ENCODE results near the gene ECI1.

The ECI1 gene

DNA sequence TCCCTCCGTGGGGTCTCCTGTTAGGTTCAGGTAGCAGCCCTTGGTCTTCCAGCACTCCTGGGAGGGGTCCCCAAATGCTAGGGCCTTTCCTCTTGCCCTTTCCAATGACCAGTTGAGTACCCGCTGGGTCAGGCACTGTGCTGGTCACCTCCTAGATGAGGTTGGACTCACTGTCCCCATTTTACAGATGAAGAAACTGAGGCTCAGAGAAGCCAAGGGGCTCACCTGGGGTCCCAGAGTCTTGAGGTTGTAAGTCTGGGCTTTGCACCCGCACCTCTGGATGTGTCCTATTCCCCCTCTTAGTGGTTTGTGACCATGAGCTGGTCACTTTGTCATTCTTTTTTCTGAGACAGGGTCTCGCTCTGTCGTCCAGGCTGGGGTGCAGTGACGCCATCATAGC, 53.6 kb downstream of the ECI1 start:
- no peak for DNase-seq (ENCODE audit: low read depth in 1 of 2, low spot score in 1 of 2)

DNA sequence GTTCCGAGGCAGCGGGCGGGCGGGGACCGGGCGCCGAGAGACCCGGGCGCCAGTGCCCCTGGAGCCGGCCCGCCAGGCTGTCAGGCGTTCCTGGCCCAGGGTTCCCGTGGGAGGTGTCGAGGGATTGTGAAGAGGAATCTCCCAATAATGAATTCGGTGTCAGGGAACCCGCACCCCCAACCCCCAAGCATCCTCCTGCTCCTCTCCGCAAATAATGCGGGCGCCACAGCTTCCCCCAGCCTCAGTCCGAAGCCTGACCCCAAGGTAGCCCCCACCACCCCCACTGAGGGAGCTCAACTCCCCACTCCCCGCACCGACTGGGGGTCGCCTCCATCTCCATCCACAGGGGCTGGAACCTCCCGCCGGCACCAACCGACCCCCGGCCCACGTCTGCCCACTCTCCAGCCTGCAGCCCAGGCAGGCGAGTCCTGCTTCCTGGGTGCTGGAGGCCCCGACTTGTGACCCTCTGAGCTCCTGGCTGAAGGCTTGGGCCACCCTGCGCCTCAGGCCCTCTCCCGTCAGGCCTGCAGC, 54.3 kb downstream of the ECI1 start:
- no peak for DNase-seq (ENCODE audit: low read depth in 1 of 2, low spot score in 1 of 2)

DNA sequence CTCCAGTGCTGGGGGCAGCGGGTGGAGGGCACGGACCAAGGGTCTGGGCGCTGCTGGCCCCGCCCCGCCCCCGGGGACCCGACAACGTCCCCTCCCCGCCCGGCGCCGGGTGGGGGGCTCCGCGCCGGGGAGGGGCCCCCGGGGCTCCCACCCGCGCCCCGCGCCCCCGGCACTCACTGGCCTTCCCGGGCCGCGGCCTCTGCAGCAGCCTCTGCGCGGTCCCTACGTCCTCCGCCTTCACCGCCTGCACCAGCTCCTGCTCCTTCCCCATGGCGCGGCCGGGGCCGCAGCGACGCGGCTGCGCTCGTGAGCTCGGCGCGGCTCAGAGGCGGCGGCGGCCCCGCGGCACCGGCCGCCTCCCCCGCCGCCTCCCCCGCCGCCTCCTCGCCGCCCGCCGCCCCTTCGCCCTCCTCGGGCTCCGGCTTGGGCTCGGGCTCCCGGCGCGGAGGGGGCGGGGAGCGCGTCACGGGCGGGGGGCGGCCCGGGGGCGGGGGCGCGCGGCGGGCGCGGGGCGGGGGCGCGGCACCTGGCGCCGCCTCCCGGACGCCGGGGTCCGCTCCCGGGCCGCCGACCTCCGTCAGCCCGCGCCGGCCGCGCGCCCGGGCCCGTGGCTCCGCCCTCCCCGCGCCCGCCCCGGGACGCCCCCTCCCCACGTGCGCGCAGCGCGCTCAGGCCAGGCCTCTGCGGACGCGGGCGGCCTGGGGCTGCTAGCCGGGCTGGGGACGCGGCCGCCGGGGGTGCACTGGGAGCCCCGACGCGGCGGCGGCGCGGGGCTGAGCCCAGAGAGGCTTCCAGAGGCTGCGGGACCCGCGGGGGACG, 55.0 kb downstream of the ECI1 start, which contains the start of gene CASKIN1:
Gene CASKIN1, minus strand, starts transcription at position 444 of the 819 bp plus-strand sequence. Its CDS starts 173 bp downstream, at position 271.
- no peak for DNase-seq (ENCODE audit: low read depth in 1 of 2, low spot score in 1 of 2)

DNA sequence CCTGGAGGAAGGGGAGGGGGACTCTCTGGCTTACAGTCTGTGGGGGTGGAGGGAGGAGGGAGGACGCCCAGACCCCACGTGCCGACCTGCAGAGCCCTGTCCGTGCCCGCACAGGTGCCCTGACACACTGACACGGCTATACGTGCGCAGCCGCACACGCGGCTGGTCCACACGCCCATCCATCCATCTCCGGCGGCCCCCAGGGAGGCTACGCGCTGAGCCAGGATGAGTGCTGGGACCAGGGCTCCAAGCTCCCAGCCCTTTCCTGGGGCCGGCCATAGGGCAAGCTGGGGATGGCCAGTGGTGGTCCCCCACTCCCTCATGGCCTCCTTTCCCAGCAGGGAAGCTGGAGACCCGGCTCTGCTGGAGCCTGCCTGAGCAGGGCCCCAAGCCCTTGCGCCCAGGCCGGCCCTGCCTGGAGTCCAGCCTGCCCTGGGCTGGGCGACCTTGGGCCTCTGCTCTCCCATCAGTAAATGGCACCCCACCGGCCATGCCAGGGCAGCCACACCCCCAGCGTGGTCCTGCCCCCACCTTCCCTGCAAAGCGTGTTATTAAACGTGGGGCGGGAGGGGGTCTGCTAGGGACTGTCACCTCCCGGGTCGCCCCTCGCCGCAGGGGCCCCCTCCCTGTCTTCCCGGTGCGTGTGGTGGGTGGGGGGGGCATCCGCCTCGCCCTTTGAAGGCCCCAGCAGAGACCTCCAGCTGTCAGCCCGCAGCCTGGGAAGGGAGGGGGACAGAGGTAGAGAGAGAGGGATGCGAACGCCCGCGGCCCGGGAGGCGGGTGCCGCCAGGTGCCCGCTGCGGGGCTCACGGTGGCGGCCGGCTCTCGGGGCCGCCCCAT, 55.8 kb downstream of the ECI1 start:
- no peak for DNase-seq (ENCODE audit: low read depth in 1 of 2, low spot score in 1 of 2)

DNA sequence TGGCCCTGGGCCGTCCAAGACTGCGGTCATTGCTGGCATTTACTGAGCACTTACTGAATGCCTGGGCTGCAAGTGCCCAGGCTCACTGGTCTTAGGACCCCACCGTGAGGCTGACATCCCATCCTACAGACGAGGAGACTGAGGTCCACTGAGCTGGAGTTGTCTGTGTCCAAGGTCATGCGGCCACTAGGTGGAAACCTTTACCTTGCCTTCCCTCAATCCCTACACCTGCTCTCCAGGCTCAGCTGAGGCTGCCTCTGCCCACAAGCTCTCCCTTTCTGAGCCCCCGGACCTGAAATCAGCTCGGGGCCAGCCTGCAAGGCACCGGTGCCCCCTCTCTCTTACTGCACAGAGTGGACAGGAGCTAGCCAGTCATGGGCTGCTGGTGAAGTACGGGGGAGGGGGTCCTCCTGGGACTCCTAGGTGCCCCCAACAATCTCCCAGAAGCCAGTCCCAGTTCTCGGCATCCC, 56.5 kb downstream of the ECI1 start:
- DNase-seq (ENCODE audit: low read depth in 1 of 2, low spot score in 1 of 2), result no peak

DNA sequence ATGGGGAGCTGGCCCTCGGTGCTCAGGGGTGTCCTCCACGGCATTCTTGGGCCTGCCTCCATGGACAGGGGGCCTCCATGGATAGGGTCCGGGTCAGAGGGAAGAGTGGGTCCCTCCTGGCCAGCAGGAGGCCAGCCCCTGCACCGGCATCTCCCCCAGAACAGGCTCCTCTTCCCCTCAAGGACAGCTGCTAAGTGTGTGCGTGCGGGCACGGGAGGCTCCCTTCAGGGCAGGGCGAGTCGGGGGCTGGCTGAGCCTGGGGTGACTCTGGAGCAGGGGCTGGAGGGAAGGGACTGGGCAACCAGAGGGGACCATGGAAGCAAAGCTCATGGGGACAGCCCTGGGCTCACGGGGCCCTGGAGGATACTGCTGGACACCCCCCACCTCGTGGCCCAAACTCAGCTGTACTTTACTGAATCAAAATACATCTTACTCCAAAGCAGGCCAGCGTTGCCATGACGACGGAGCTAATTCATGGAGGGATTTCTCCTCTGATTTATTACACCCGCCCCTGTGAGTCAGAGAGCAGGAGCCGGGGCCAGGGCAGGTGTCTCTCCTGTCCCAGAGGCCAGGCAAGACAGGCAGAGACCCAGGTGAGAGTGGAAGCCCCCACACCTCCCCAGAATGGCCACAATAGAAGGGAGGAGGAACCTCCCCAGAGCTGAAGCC, 57.1 kb downstream of the ECI1 start:
- no peak for DNase-seq (ENCODE audit: low read depth in 1 of 2, low spot score in 1 of 2)

DNA sequence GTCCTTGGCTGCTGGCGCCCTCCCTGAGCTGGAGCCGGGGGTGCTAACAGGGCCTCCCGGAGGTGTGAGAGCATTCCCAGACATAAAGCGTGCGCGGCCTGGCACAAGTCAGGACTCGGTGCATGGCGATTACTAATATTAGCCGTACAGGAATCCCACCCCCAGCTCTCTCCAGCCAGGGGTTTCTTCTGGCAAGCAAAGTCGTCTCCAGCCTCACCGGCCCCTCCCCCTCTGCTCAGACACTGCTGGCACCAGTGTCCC, 60.0 kb downstream of the ECI1 start:
- no peak for DNase-seq (ENCODE audit: low read depth in 1 of 2, low spot score in 1 of 2)

DNA sequence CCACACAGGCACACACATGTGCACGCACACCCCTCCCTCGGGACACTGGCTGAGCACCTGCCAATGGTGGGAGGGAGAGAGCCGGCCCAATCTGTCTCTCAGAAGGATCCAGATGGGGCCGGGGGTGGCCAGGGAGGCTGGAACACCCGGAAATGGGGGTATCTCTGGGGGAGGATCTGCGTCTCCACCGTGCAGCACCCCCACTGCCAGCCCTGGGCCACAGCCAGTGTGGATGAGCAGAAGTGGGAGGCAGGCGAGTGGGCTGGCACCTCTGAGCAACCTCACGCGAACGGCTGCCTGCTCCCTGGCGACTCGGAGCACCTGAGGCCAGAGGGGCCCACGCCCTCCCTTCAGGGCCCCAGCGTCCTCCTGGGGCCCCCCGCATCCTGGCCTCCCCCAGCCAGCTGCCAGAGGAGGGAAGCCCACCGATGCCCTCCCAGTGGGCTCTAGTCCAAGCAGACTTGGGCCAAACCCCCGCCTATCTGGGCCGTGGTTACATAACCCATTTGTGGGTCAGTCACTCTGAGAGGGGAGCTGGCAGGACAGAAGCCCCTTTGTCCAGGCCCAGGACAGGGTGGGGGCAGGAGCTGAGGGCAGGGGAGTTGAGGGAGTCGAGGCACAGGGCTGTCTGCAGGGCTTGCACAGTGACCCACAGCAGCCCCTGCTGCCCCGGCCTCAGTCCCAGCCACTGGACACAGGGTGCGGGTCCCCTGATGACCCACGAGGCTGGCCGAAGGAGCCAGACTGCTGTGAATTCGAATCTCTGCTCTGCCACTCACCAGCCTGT, 60.5 kb downstream of the ECI1 start:
- no peak for DNase-seq (ENCODE audit: low read depth in 1 of 2, low spot score in 1 of 2)

DNA sequence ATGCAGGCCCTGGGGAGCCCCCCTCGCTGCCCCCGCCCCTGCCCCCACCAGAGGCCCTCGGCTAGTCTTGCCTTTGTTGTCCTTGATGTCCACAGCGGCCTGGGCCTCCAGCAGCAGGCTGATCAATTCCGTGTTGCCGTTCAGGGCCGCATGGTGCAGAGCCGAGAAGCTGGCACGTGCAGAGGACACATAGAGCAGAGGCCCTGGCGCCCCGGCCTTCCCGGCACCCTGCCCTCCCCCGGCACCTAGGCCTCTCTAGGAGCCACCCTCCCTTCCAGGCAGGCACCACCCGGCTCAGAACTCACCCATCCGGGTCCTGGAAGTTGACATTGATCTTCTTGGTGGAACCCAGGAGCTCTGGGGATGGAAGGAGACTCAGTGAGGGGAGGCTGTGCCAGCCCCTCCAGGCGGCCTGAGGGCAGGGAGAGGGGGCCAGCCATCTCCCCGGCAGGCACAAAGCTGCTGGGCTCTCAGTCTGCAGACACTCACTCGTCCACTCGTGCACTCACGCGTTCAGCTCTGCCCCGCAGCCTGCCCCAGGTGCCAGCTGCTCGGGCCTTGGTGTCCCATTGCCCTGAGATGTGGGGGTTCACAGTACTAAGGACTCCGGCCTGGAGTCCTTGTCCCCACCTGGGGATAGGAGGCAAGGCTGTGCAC, 61.3 kb downstream of the ECI1 start:
- no peak for DNase-seq (ENCODE audit: low read depth in 1 of 2, low spot score in 1 of 2)
